ENCODE data around the gene TMEM239. TPM values are rescaled to one million over a fixed set of nuclear protein-coding genes. Genes with fewer than 3 reads are reported as not detected.

TMEM239 gene
- total and polyA plus RNA-seq, 9 donors: not detected

- no peak overlapping the region for H3K27ac ChIP-seq
- H3K4me1 ChIP-seq (ENCODE audit: insufficient read depth): no peaks in the 10 kb centered on the region
- no peak for TF ChIP-seq EP300 (IDR thresholded peaks at IDR 0.05)
- TF ChIP-seq CTCF (IDR thresholded peaks at IDR 0.05): no peak
- TF ChIP-seq POLR2A (IDR thresholded peaks at IDR 0.05): no peak
- intact Hi-C loops (cut with DNase I): no loop called here
- H3K4me3 ChIP-seq: no peak overlapping the region
- DNase-seq: no peak
- no peaks in the 10 kb centered on the region for H3K27me3 ChIP-seq
- 90 to 95% (median 94%) methylated on average over 3 of the region's 3 CpGs for WGBS, 3 donors
- no peaks in the 10 kb centered on the region for H3K9me3 ChIP-seq
- H3K36me3 ChIP-seq: no peaks in the 10 kb centered on the region
Observed at GRCh38 chr20:2865630-2866029, 49.5 kb downstream of the TMEM239 start.

- no peak for DNase-seq
- no peaks in the 10 kb centered on the region for H3K27me3 ChIP-seq
- H3K9me3 ChIP-seq: no peaks in the 10 kb centered on the region
- no peak for TF ChIP-seq CTCF (IDR thresholded peaks at IDR 0.05)
- H3K27ac ChIP-seq: no peak overlapping the region
- WGBS, 3 donors: 79 to 90% (median 82%) methylated on average over 11 of the region's 11 CpGs
- H3K36me3 ChIP-seq: no peaks in the 10 kb centered on the region
- no peaks in the 10 kb centered on the region for H3K4me1 ChIP-seq (ENCODE audit: insufficient read depth)
- no peak overlapping the region for H3K4me3 ChIP-seq
- intact Hi-C loops (cut with DNase I): no loop called here
Observed at GRCh38 chr20:2866236-2866635, 50.1 kb downstream of the TMEM239 start.

- no peak for DNase-seq
- 80 to 86% (median 82%) methylated on average over 12 of the region's 12 CpGs for WGBS, 3 donors
- Histone ChIP-seq H3K9me3 (no peaks in the 10 kb centered on the region), H3K4me1 (ENCODE audit: insufficient read depth) (peaks cover 3% of the 10 kb centered on the region), H3K27me3 (no peaks in the 10 kb centered on the region), H3K27ac (no peak overlapping the region), H3K36me3 (no peaks in the 10 kb centered on the region), H3K4me3 (no peak overlapping the region)
- intact Hi-C loops (cut with DNase I): no loop called here
- no peak for TF ChIP-seq CTCF (IDR thresholded peaks at IDR 0.05)
Observed at GRCh38 chr20:2867081-2867864, 51.1 kb downstream of the TMEM239 start.

Other genes starting within 250 kb of the TMEM239 start
- 100 to 1,000 TPM in 5 of 7 donors, 10 to 100 TPM in 2; 62.0 to 181 (median 134) TPM for gene NOP56, start 163.7 kb upstream of the TMEM239 start, total RNA-seq
- 100 to 1,000 TPM in 1 of 2 donors, 10 to 100 TPM in 1; 76.2 to 207 TPM for gene NOP56, start 163.7 kb upstream of the TMEM239 start, polyA plus RNA-seq
- gene IDH3B, start 152.1 kb upstream of the TMEM239 start, total RNA-seq: 10 to 100 TPM; 68.1 to 92.9 (median 85.9) TPM
- gene IDH3B, start 152.1 kb upstream of the TMEM239 start, polyA plus RNA-seq: 100 to 1,000 TPM in 1 of 2 donors, 10 to 100 TPM in 1; 85.6 to 105 TPM
- gene EBF4, start 123.6 kb upstream of the TMEM239 start, total RNA-seq: 10 to 100 TPM; 17.6 to 67.7 (median 55.5) TPM
- 10 to 100 TPM in 1 of 2 donors, 1 to 10 TPM in 1; 9.4 to 22.3 TPM for gene EBF4, start 123.6 kb upstream of the TMEM239 start, polyA plus RNA-seq
- 10 to 100 TPM in 4 of 7 donors, 1 to 10 TPM in 2, under 1 TPM in 1; 0.86 to 50.8 (median 28.1) TPM for gene CPXM1, start 15.7 kb upstream of the TMEM239 start, total RNA-seq
- gene CPXM1, start 15.7 kb upstream of the TMEM239 start, polyA plus RNA-seq: 10 to 100 TPM; 28.0 to 50.9 TPM
- gene C20orf141, start 1.4 kb upstream of the TMEM239 start, total RNA-seq: under 1 TPM in 1 of 7 donors, not detected in 6; 0.69 TPM
- not detected for gene C20orf141, start 1.4 kb upstream of the TMEM239 start, polyA plus RNA-seq
- gene PCED1A, start 24.3 kb downstream of the TMEM239 start, total RNA-seq: 10 to 100 TPM; 32.9 to 58.0 (median 39.1) TPM
- gene PCED1A, start 24.3 kb downstream of the TMEM239 start, polyA plus RNA-seq: 10 to 100 TPM in 1 of 2 donors, 1 to 10 TPM in 1; 6.0 to 44.0 TPM
- gene VPS16, start 24.4 kb downstream of the TMEM239 start, total RNA-seq: 10 to 100 TPM; 15.6 to 44.1 (median 31.4) TPM
- 10 to 100 TPM; 16.8 to 30.7 TPM for gene VPS16, start 24.4 kb downstream of the TMEM239 start, polyA plus RNA-seq
- 10 to 100 TPM; 40.7 to 78.7 (median 71.8) TPM for gene PTPRA, start 57.1 kb downstream of the TMEM239 start, total RNA-seq
- 100 to 1,000 TPM in 1 of 2 donors, 10 to 100 TPM in 1; 43.3 to 178 TPM for gene PTPRA, start 57.1 kb downstream of the TMEM239 start, polyA plus RNA-seq
- 1 to 10 TPM in 1 of 7 donors, under 1 TPM in 4, not detected in 2; 0.73 to 1.2 (median 0.95) TPM for gene GNRH2, start 227.3 kb downstream of the TMEM239 start, total RNA-seq
- 1 to 10 TPM in 1 of 2 donors, not detected in 1; 2.2 TPM for gene GNRH2, start 227.3 kb downstream of the TMEM239 start, polyA plus RNA-seq
- gene MRPS26, start 229.7 kb downstream of the TMEM239 start, total RNA-seq: 10 to 100 TPM; 40.8 to 65.8 (median 51.9) TPM
- 10 to 100 TPM; 18.4 to 65.6 TPM for gene MRPS26, start 229.7 kb downstream of the TMEM239 start, polyA plus RNA-seq